Activated naive CD4-positive, alpha-beta T cell treated with anti-CD3 and anti-CD28 coated beads, Interleukin-2, amount 50 U/mL, for 24 hours (primary cell): Measurements from ENCODE around the gene NEUROD1.

ENCODE experiments used
- H3K27ac Mint-ChIP-seq: one replicate; pipeline ENCODE4 v1.8.0; 2021; ENCODE audit warnings: mild to moderate bottlenecking, mixed read lengths
- H3K27me3 Mint-ChIP-seq: one replicate; pipeline ENCODE4 v1.8.0; 2021; ENCODE audit warnings: mixed read lengths
- H3K36me3 Mint-ChIP-seq: one replicate; pipeline ENCODE4 v1.8.0; 2021; ENCODE audit warnings: mixed read lengths
- H3K4me1 Mint-ChIP-seq: one replicate; pipeline ENCODE4 v1.8.0; 2021; ENCODE audit warnings: mixed read lengths
- H3K4me3 Mint-ChIP-seq: one replicate; pipeline ENCODE4 v1.8.0; 2021; ENCODE audit warnings: mild to moderate bottlenecking, mixed read lengths
- H3K9me3 Mint-ChIP-seq: one replicate; pipeline ENCODE4 v1.8.0; 2021; ENCODE audit warnings: mixed read lengths

NEUROD1 gene

DNA sequence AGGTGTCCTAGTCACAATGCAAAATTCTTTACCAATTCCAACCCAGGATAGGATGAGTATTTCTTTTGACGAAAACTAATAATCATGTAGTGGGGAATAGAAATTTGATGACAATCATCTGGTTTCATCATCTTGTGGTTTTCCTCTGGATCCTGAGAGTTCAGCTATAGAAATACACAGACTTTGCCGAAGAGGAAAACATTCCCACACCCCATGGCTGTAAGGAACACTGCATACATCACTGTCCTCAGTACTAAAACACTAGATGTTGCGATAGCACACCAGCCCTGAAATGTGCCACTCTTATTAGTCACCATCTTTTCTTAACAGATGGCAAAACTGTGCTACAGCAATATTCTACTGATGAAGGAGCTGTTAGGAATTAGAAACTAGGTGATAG is 52.8 kb downstream of the NEUROD1 start:
- Mint-ChIP-seq H3K27me3 (peaks cover 8% of the 10 kb centered on the region), H3K9me3 (no peaks in the 10 kb centered on the region), H3K4me1 (no peaks in the 10 kb centered on the region), H3K4me3 (no peak overlapping the region), H3K27ac (no peak overlapping the region), H3K36me3 (peaks cover 2% of the 10 kb centered on the region)

DNA sequence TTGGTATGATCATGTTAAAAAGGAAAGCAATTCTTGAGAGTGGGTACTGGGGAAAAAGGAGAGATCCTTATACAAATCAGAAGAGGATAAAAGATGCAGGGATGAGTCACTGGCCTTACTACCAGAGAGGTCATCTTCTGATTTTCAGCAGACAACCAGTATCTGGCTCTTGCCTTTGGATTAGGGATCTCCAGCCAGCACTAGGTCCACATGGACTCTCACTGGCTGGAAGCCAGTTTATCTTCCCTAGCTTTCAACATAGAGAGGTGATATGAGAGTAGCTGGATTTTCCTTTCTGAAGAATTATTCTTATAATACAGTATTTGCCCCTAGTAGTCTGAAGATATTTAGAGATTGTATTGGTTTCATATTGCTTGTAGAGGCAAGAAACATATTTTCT is 53.6 kb downstream of the NEUROD1 start:
- H3K9me3 Mint-ChIP-seq: no peaks in the 10 kb centered on the region
- H3K4me1 Mint-ChIP-seq: no peaks in the 10 kb centered on the region
- peaks cover 2% of the 10 kb centered on the region for H3K36me3 Mint-ChIP-seq
- H3K27me3 Mint-ChIP-seq: peaks cover 8% of the 10 kb centered on the region
- no peak overlapping the region for H3K4me3 Mint-ChIP-seq
- H3K27ac Mint-ChIP-seq: no peak overlapping the region
